Vagina (tissue), 2 donors: ENCODE data around the gene FLNB. TPM values are rescaled to one million over a fixed set of nuclear protein-coding genes. Genes with fewer than 3 reads are reported as not detected.

Source experiments
- DNase-seq, 2 donors: peaks; one replicate each; pipeline ENCODE4 v3.0.0-alpha.2; 2017; ENCODE audit errors: extremely low spot score in 2 of 2
- H3K27ac ChIP-seq: fragments of 200-600 bp; sonication (generic); one replicate; pipeline ENCODE4 v1.5.1; 2019
- H3K27me3 ChIP-seq: fragments of 200-600 bp; sonication (generic); one replicate; pipeline ENCODE4 v1.5.1; 2019
- H3K36me3 ChIP-seq, 2 donors: fragments of 200-600 bp; sonication (generic); one replicate each; pipeline ENCODE4 v1.5.1; 2017 to 2019
- H3K4me1 ChIP-seq: fragments of 200-600 bp; sonication (generic); one replicate; pipeline ENCODE4 v1.5.1; 2019
- H3K4me3 ChIP-seq, 2 donors: fragments of 200-600 bp; sonication (generic); 1 replicate in 1 of 2; 2 replicates in 1 of 2; pipeline ENCODE4 v1.5.1; 2016 to 2019
- H3K9me3 ChIP-seq: fragments of 200-600 bp; sonication (generic); one replicate; pipeline ENCODE4 v1.5.1; 2019
- POLR2A ChIP-seq, 2 donors: fragments of 450-650 bp; IDR thresholded peaks; one replicate each; pipeline ENCODE4 v1.6.1; 2017; ENCODE audit warnings: antibody characterized with exemption in 2 of 2, mild to moderate bottlenecking in 2 of 2, moderate library complexity in 2 of 2
- POLR2AphosphoS5 ChIP-seq, 2 donors: sonication (generic); formaldehyde crosslinking; IDR thresholded peaks; one replicate each; pipeline ENCODE4 v1.9.0; 2017; ENCODE audit warnings: antibody characterized with exemption in 2 of 2, mild to moderate bottlenecking in 2 of 2, low read depth in 1 of 2; ENCODE audit not compliant: insufficient read depth in 1 of 2
- intact Hi-C: fragments of 100-400 bp; cut with DNase I; formaldehyde crosslinking; loops from one replicate; pipeline ENCODE4 v1.15.1; 2023
- total RNA-seq: library from RNA; depleted of rRNA; stranded (reverse); fragments of >200 nt; gene quantifications from one replicate; pipeline ENCODE4 v1.2.3, GENCODE V29; 2016
- TF ChIP-seq, protein P1 (sequence below), 3 experiments: fragments of 450-650 bp in 2 of 3; fragments of 200-600 bp in 1 of 3; sonication (generic) in 1 of 3; IDR thresholded peaks; one replicate each; pipeline ENCODE4 v1.5.1; 2017 to 2019; ENCODE audit warnings: antibody characterized with exemption in 3 of 3, mild to moderate bottlenecking in 2 of 3, moderate library complexity in 2 of 3

Gene FLNB
- total RNA-seq, 1 donor from 2014 or later, result 147 TPM

- no peaks in the 10 kb centered on the region for H3K36me3 ChIP-seq
- peaks cover 35% of the 10 kb centered on the region for H3K4me1 ChIP-seq
- no peak overlapping the region for H3K4me3 ChIP-seq
- no peak overlapping the region for H3K27ac ChIP-seq
- intact Hi-C loops, result no loop called here
- peak in 1 of 2 donors; percentile 86 for DNase-seq
- TF ChIP-seq POLR2AphosphoS5 (IDR thresholded peaks at IDR 0.05; ENCODE audit: insufficient read depth in 1 of 2, low read depth in 1 of 2), result no peak
- TF ChIP-seq, protein P1, sequence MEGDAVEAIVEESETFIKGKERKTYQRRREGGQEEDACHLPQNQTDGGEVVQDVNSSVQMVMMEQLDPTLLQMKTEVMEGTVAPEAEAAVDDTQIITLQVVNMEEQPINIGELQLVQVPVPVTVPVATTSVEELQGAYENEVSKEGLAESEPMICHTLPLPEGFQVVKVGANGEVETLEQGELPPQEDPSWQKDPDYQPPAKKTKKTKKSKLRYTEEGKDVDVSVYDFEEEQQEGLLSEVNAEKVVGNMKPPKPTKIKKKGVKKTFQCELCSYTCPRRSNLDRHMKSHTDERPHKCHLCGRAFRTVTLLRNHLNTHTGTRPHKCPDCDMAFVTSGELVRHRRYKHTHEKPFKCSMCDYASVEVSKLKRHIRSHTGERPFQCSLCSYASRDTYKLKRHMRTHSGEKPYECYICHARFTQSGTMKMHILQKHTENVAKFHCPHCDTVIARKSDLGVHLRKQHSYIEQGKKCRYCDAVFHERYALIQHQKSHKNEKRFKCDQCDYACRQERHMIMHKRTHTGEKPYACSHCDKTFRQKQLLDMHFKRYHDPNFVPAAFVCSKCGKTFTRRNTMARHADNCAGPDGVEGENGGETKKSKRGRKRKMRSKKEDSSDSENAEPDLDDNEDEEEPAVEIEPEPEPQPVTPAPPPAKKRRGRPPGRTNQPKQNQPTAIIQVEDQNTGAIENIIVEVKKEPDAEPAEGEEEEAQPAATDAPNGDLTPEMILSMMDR (IDR thresholded peaks at IDR 0.05), result peak in 2 of 3 experiments; percentile 57 to 61
- H3K27me3 ChIP-seq, result no peaks in the 10 kb centered on the region
- no peaks in the 10 kb centered on the region for H3K9me3 ChIP-seq
Measured at GRCh38 chr3:58217209-58217811, 209.1 kb downstream of the FLNB start.

DNA sequence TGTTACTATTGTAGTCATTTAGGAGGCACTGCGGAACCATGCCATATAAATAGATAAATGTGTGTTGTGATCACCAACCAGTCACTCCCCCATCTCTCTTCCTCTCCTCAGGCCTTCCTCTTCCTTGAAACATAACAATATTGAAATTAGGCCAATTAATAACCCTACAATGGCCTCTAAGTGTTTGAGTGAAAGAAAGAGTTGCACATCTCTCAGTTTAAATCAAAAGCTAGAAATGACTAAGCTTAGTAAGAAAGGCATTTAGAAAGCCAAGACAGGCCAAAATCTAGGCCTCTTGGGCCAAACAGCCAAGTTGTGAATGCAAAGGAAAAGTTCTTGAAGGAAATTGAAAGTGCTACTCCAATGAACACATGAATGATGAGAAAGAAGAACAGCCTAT is 210.7 kb downstream of the FLNB start:
- no peaks in the 10 kb centered on the region for H3K36me3 ChIP-seq
- no peak overlapping the region for H3K27ac ChIP-seq
- TF ChIP-seq, protein P1 (IDR thresholded peaks at IDR 0.05), result no peak
- TF ChIP-seq POLR2A (IDR thresholded peaks at IDR 0.05), result no peak
- no peak for TF ChIP-seq POLR2AphosphoS5 (IDR thresholded peaks at IDR 0.05; ENCODE audit: insufficient read depth in 1 of 2, low read depth in 1 of 2)
- intact Hi-C loops, result no loop called here
- H3K27me3 ChIP-seq, result no peaks in the 10 kb centered on the region
- H3K4me3 ChIP-seq, result no peak overlapping the region
- peaks cover 33% of the 10 kb centered on the region for H3K4me1 ChIP-seq
- DNase-seq, result no peak
- no peaks in the 10 kb centered on the region for H3K9me3 ChIP-seq

Other genes with a start within 250 kb of the FLNB start
- 13.3 TPM for gene DNASE1L3, start 202.6 kb downstream of the FLNB start, total RNA-seq
- gene ABHD6, start 229.4 kb downstream of the FLNB start, total RNA-seq, result 18.9 TPM